AG09319 (cell line): ENCODE measurements around the gene SSBP4.
A peak's percentile ranks its signal among the peaks of the same experiment; 100 is the strongest.

Source experiments
- DNase-seq: peaks from one replicate; pipeline ENCODE4 v3.0.0-alpha.2; 2010; ENCODE audit warnings: low read depth; ENCODE audit errors: extremely low read depth
- TF ChIP-seq, protein P1 (sequence below): IDR thresholded peaks from 2 replicates; pipeline ENCODE4 v1.5.1; 2011; ENCODE audit warnings: low read depth, mild to moderate bottlenecking, inconsistent platforms, low read length, moderate library complexity

The SSBP4 gene

DNA sequence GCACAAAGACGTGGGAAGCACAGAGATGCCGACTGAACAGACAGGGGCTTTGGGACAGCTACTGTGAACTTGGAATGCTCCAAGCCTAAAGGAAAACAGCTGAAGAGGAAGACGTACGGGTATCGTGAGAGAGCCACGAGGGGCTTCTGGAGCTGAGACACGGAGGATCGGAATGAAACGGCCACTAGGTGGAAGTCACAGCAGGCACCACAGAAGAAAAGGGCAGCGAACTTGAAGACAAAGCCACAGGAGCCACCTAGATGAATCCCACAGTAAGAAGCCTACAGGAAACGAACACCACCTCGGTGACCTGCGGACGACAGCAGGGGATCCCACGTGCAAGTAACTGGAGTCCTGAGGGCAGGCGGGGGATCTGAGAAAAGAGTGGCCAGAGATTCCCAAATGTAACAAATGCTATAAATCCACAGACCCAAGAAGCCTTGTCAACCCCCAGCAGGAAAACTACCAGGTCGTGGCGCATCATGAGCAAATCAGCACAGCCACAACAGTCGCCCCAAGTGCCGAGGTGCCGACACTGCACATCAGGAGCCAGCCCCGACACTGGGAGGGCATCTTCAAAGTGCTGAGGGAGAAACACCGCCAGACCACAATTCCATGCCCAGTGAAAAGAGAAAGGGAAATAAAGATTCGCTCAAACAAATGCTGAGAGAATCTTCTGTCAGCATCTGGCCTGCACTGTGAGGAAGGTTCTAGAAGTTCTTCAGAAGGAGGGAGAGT, 58.0 kb downstream of the SSBP4 start:
- DNase-seq = no peak

DNA sequence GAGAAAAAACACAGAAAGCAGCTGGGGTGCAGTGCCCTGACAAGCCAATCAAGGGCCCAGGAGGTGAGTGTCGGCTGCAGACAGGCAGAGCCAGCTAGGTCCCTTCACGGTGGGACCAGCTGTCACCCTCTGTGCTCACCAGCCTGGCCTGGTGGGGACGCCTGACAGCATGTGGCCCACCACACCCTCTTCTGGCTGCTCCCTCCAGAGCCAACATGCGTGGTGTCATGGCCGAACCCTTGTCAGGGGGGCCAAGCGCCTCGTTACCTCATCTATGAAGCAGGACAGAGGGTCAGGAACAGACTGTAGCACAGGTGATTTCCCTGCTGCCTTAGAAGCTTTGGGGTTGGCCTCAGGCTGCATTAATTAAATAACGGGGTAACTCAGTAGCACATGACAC, 58.8 kb downstream of the SSBP4 start:
- DNase-seq = no peak
- TF ChIP-seq, protein P1, sequence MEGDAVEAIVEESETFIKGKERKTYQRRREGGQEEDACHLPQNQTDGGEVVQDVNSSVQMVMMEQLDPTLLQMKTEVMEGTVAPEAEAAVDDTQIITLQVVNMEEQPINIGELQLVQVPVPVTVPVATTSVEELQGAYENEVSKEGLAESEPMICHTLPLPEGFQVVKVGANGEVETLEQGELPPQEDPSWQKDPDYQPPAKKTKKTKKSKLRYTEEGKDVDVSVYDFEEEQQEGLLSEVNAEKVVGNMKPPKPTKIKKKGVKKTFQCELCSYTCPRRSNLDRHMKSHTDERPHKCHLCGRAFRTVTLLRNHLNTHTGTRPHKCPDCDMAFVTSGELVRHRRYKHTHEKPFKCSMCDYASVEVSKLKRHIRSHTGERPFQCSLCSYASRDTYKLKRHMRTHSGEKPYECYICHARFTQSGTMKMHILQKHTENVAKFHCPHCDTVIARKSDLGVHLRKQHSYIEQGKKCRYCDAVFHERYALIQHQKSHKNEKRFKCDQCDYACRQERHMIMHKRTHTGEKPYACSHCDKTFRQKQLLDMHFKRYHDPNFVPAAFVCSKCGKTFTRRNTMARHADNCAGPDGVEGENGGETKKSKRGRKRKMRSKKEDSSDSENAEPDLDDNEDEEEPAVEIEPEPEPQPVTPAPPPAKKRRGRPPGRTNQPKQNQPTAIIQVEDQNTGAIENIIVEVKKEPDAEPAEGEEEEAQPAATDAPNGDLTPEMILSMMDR = no peak

More for the DNA sequence above, 58.0 kb downstream of the SSBP4 start:
- TF ChIP-seq, protein P1 = peak; percentile 4

DNA sequence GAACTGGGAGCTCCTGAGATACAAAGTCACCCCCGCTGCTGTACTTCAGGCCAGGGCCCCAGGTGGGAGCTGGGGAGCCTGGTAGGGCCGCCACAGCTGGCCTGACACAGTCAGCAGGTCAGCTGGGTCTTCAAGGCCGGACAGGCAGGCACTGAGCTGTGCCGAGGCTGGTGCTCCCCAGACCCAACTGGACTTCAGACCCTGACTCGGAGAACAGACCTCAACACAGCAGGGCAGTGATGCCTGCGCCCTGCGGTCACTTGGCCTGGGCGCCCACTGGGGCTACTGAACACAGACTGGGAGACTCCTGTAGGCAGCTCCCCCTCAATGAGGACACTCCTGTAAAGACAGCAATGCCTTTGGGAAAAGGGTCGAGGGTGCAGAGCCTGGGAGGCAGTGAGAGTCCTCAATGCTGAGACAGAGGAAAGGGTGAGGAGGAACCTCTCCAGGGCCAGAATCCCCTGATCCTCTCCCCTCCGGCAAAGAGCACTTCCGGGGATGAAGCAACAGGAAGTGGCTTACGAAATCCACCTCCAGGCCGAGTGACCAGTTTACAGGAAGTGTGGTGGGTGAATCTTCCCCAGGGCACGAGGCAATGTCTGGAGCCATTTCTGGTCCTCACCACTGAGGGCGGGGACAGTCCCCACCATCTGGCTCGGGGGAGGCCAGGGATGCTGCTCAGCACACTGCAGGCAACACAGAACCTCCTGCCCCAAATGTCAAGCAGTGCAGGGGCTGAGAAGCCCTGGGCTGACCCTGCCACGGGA, 59.5 kb downstream of the SSBP4 start:
- DNase-seq = peak; percentile 79
- TF ChIP-seq, protein P1 = no peak

DNA sequence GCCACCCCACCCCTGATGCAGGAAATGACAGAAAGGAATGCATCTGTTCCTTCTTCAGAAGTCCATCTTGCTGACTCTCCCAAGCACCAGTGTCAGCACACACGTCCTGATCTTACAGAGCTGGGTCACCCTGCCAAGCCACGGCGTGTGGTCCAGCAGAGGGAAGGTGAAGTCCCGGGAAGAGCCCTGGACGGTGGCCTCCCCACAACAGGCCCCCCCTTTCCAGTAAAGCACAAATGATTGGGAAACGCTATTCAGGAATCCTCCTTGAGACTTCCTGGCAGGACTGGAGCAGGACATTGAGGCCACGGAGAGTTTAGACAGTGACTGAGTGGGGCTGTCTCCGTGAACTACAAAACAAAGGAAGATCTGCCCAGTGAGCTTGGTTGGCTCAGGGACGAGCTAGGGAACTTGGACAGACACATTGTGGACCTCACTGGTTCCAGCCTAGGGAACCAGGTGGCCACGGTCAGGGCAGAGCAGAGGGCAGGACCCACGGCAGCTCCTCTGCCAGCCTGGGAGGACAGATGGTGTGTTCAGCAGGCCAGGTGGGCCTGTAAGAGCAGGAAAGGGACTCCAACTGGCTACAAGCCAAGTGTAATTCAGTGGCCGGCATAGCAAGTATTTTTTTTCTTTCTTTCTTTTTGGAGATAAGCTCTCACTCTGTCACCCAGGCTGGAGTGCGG, 61.0 kb downstream of the SSBP4 start:
- TF ChIP-seq, protein P1 = no peak
- peak; percentile 41 for DNase-seq

DNA sequence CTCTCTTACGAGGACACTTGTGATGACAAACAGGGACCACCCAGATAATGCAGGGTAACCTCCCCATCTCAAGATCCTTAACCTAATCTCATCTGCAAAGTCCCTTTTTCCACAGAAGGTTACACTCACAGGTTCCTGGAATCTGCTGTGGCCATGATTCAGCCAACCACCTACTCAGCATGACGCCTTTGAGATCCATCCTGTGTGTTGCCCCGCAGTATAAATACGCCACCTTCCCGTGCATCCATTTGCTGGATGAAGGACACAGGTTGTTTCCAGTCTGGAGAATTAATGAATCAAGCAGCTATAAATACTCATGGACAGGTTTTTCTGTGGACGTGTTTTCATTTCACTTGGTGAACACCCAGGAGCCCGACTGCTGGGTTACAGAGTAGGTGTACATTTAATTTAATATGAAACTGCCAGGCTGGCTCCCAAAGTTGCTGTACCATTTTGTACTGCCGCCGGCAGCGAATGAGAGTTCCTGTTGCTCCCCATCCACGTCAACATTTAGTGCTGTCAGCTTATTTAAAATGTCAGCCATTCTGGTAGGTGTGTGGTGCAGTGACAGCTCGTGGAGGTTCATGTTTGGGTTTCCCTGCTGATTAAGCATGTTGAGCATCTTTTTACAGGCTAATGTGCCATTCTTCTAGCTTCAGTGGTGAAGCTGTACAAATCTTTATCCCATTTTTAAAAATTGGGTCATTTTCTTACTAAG, 62.5 kb downstream of the SSBP4 start:
- TF ChIP-seq, protein P1 = no peak
- DNase-seq = no peak

DNA sequence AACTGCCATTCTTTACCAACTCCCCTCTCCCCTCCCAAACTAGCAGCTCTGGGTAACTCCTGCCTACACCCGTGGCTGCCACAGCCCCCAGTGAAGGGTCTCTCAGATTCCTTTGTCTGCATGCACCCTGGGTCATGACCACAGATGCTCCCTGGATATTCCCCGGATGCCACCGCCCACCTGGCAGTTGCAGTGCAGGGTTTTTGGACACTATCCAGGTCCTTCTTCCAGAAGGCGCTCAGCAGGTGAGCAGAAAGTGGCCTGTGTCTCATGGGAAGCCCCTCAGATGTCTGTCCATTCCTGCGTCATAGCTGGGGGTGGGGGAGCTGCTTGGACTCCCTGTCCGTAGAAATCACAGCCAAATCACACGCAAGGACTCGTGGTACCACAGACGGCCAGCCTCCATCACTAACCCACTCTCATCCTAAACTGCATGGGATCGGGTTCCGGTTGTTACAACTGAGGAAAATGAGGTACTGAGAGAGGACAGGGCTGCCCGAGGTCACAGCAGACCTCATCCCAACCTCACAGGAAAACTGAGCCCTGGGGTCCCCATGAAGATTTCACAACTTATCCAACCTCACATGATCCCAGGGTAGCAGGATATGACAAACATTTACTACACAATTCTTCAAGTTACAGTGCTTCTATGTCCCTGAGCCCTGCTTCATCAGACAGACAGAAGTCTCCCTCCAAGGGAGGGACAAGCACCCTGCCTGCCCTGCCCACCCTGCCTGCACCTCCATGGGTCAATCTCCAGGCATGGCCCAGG, 64.1 kb downstream of the SSBP4 start:
- no peak for DNase-seq
- TF ChIP-seq, protein P1 = no peak
